NT2/D1 (cell line): Measurements from ENCODE around the gene IGLL5.

Experiments used
- DNase-seq: peaks from one replicate; pipeline ENCODE4 v3.0.0-alpha.2; 2011; ENCODE audit warnings: low read depth, low spot score
- H3K27me3 ChIP-seq: 2 replicates; pipeline ENCODE4 v1.6.0; 2011; ENCODE audit warnings: mild to moderate bottlenecking; ENCODE audit not compliant: insufficient read length, insufficient read depth
- H3K36me3 ChIP-seq: 2 replicates; pipeline ENCODE4 v1.6.1; 2011; ENCODE audit warnings: mild to moderate bottlenecking, low read length, mixed read lengths; ENCODE audit not compliant: insufficient read depth, insufficient read length
- H3K4me1 ChIP-seq: 2 replicates; pipeline ENCODE4 v1.5.1; 2011; ENCODE audit not compliant: insufficient read depth, insufficient read length
- H3K4me3 ChIP-seq: 2 replicates; pipeline ENCODE4 v1.5.1; 2011; ENCODE audit warnings: low read depth; ENCODE audit not compliant: insufficient read length
- H3K9ac ChIP-seq: 2 replicates; pipeline ENCODE4 v1.6.0; 2011; ENCODE audit warnings: low read depth; ENCODE audit not compliant: insufficient read length
- H3K9me3 ChIP-seq: 2 replicates; pipeline ENCODE4 v1.5.1; 2011; ENCODE audit warnings: mild to moderate bottlenecking, low read length; ENCODE audit not compliant: insufficient read depth
- SUZ12 ChIP-seq: IDR thresholded peaks from 2 replicates; pipeline ENCODE4 v1.6.1; 2011; ENCODE audit not compliant: insufficient read length, insufficient read depth; ENCODE audit errors: extremely low read depth
- YY1 ChIP-seq: IDR thresholded peaks from 2 replicates; pipeline ENCODE4 v1.6.1; 2011; ENCODE audit not compliant: insufficient read length, insufficient read depth
- ZNF274 ChIP-seq: IDR thresholded peaks from 2 replicates; pipeline ENCODE4 v1.6.1; 2011; ENCODE audit warnings: mild to moderate bottlenecking, low read depth, low read length

Gene IGLL5

GRCh38 chr22:22890085-22890484 is 2.5 kb downstream of the IGLL5 start:
- H3K4me1 ChIP-seq: no peaks in the 10 kb centered on the region
- H3K36me3 ChIP-seq: no peaks in the 10 kb centered on the region
- no peaks in the 10 kb centered on the region for H3K9me3 ChIP-seq
- no peak overlapping the region for H3K4me3 ChIP-seq
- TF ChIP-seq YY1 (no peak), ZNF274 (no peak), SUZ12 (no peak)
- peaks cover 100% of the 10 kb centered on the region for H3K27me3 ChIP-seq
- no peak for DNase-seq
- H3K9ac ChIP-seq: no peak overlapping the region

GRCh38 chr22:22891139-22891621 is 3.6 kb downstream of the IGLL5 start:
- Histone ChIP-seq H3K27me3 (peaks cover 100% of the 10 kb centered on the region), H3K9me3 (no peaks in the 10 kb centered on the region), H3K4me1 (no peaks in the 10 kb centered on the region), H3K4me3 (no peak overlapping the region), H3K36me3 (no peaks in the 10 kb centered on the region), H3K9ac (no peak overlapping the region)
- no peak for DNase-seq
- no peak for TF ChIP-seq SUZ12
- TF ChIP-seq YY1: no peak
- no peak for TF ChIP-seq ZNF274

- TF ChIP-seq YY1: no peak
- no peak for TF ChIP-seq SUZ12
- no peak for TF ChIP-seq ZNF274
- no peaks in the 10 kb centered on the region for H3K36me3 ChIP-seq
- H3K9me3 ChIP-seq: no peaks in the 10 kb centered on the region
- no peak for DNase-seq
- H3K4me1 ChIP-seq: no peaks in the 10 kb centered on the region
- H3K4me3 ChIP-seq: no peak overlapping the region
- H3K9ac ChIP-seq: no peak overlapping the region
- peaks cover 100% of the 10 kb centered on the region for H3K27me3 ChIP-seq
Measured at GRCh38 chr22:22892096-22893052, 4.8 kb downstream of the IGLL5 start.

GRCh38 chr22:22893077-22893805 is 5.6 kb downstream of the IGLL5 start:
- Histone ChIP-seq H3K4me1 (no peaks in the 10 kb centered on the region), H3K4me3 (no peak overlapping the region), H3K9ac (no peak overlapping the region), H3K27me3 (peaks cover 100% of the 10 kb centered on the region), H3K9me3 (no peaks in the 10 kb centered on the region), H3K36me3 (no peaks in the 10 kb centered on the region)
- no peak for DNase-seq
- TF ChIP-seq YY1 (no peak), ZNF274 (no peak), SUZ12 (no peak)

- Histone ChIP-seq H3K36me3 (no peaks in the 10 kb centered on the region), H3K27me3 (peaks cover 100% of the 10 kb centered on the region), H3K4me3 (no peak overlapping the region), H3K9me3 (no peaks in the 10 kb centered on the region), H3K9ac (no peak overlapping the region), H3K4me1 (no peaks in the 10 kb centered on the region)
- TF ChIP-seq SUZ12: no peak
- no peak for TF ChIP-seq YY1
- DNase-seq: no peak
Measured at GRCh38 chr22:22893891-22894739, 6.5 kb downstream of the IGLL5 start.

GRCh38 chr22:22894740-22895731 is 7.4 kb downstream of the IGLL5 start:
- Histone ChIP-seq H3K27me3 (peaks cover 98% of the 10 kb centered on the region), H3K4me1 (no peaks in the 10 kb centered on the region), H3K9ac (no peak overlapping the region), H3K9me3 (no peaks in the 10 kb centered on the region), H3K4me3 (no peak overlapping the region), H3K36me3 (no peaks in the 10 kb centered on the region)
- TF ChIP-seq SUZ12: no peak
- no peak for TF ChIP-seq ZNF274
- no peak for TF ChIP-seq YY1
- DNase-seq: no peak
